Neural cell (in vitro differentiated cells): ENCODE data around the gene GNB3.

ENCODE experiments used
- CTCF ChIP-seq: fragments of 450-650 bp; IDR thresholded peaks from 2 replicates; pipeline ENCODE4 v1.5.1; 2014; ENCODE audit warnings: antibody characterized with exemption, mild to moderate bottlenecking, moderate library complexity; ENCODE audit not compliant: poor library complexity, severe bottlenecking
- EP300 ChIP-seq: fragments of 450-650 bp; conservative IDR thresholded peaks from 2 replicates; pipeline ENCODE4 v1.6.1; 2014; ENCODE audit warnings: antibody characterized with exemption, mild to moderate bottlenecking, moderate library complexity; ENCODE audit not compliant: poor library complexity, severe bottlenecking
- EZH2 ChIP-seq: fragments of 200-600, 300-800 bp; shearing (Covaris generic), sonication (generic); IDR thresholded peaks from 2 replicates; pipeline ENCODE4 v1.6.1; 2014; ENCODE audit warnings: antibody characterized with exemption, low read length, borderline replicate concordance, mild to moderate bottlenecking; ENCODE audit not compliant: insufficient read depth, poor library complexity, severe bottlenecking
- MXI1 ChIP-seq: fragments of 450-650 bp; conservative IDR thresholded peaks from 2 replicates; pipeline ENCODE4 v1.6.1; 2014; ENCODE audit warnings: antibody characterized with exemption, mild to moderate bottlenecking; ENCODE audit not compliant: poor library complexity, severe bottlenecking
- POLR2AphosphoS5 ChIP-seq: IDR thresholded peaks from 2 replicates; pipeline ENCODE4 v1.6.1; 2012
- RAD21 ChIP-seq: fragments of 450-650 bp; conservative IDR thresholded peaks from 2 replicates; pipeline ENCODE4 v1.6.1; 2014; ENCODE audit warnings: antibody characterized with exemption, mild to moderate bottlenecking, moderate library complexity
- SMC3 ChIP-seq: fragments of 450-650 bp; conservative IDR thresholded peaks from 2 replicates; pipeline ENCODE4 v1.6.1; 2014; ENCODE audit warnings: antibody characterized with exemption, mild to moderate bottlenecking, moderate library complexity; ENCODE audit not compliant: poor library complexity
- TAF1 ChIP-seq: IDR thresholded peaks from 2 replicates; pipeline ENCODE4 v1.6.1; 2012; ENCODE audit warnings: low read depth

- no peak for TF ChIP-seq EP300
- TF ChIP-seq CTCF = no peak
- TF ChIP-seq POLR2AphosphoS5 = no peak
- TF ChIP-seq MXI1 = no peak
- TF ChIP-seq EZH2 = no peak
- TF ChIP-seq TAF1 = no peak
- TF ChIP-seq SMC3 = no peak
- no peak for TF ChIP-seq RAD21
These were observed 6.5 kb upstream of the GNB3 start for GRCh38 chr12:6834254-6834653.
